COLO668 (cell line): ENCODE results near the gene NR4A1.

Experiments
- DNase-seq: peaks from one replicate; lab custom pipeline; 2025; ENCODE audit not compliant: unreplicated experiment; lab: John Stamatoyannopoulos, UW

NR4A1 gene

GRCh38 chr12:52041035-52041434 lies 10.2 kb upstream of the NR4A1 start:
- no peak for DNase-seq

GRCh38 chr12:52041695-52042123 lies 9.5 kb upstream of the NR4A1 start:
- DNase-seq: peak; percentile 11

- DNase-seq: peak; percentile 74
Observed at GRCh38 chr12:52042706-52043385, 8.4 kb upstream of the NR4A1 start.

GRCh38 chr12:52043386-52044212 lies 7.6 kb upstream of the NR4A1 start:
- DNase-seq: peak; percentile 47

- no peak for DNase-seq
Observed at GRCh38 chr12:52044292-52044983, 6.8 kb upstream of the NR4A1 start.

GRCh38 chr12:52045794-52046199 lies 5.4 kb upstream of the NR4A1 start:
- DNase-seq: no peak

GRCh38 chr12:52046859-52047258 lies 4.4 kb upstream of the NR4A1 start:
- no peak for DNase-seq

- DNase-seq: no peak
Observed at GRCh38 chr12:52049286-52049685, 2.0 kb upstream of the NR4A1 start.

- no peak for DNase-seq
Observed at GRCh38 chr12:52049688-52050087, 1.6 kb upstream of the NR4A1 start.

GRCh38 chr12:52050116-52050757 lies 1.0 kb upstream of the NR4A1 start:
- DNase-seq: peak; percentile 74

- DNase-seq: peak; percentile 16
Observed at GRCh38 chr12:52052468-52053186, 1.4 kb downstream of the NR4A1 start.

- no peak for DNase-seq
Observed at GRCh38 chr12:52053536-52054209, 2.4 kb downstream of the NR4A1 start.

GRCh38 chr12:52054231-52054832 lies 3.1 kb downstream of the NR4A1 start:
- DNase-seq: no peak

GRCh38 chr12:52054833-52055730 lies 3.8 kb downstream of the NR4A1 start:
- DNase-seq: no peak

- DNase-seq: no peak
Observed at GRCh38 chr12:52055731-52056711, 4.8 kb downstream of the NR4A1 start.

- no peak for DNase-seq
Observed at GRCh38 chr12:52056801-52057637, 5.8 kb downstream of the NR4A1 start.
